GM23248 (cell line): ENCODE results near the gene NOC4L. TPM values are rescaled to one million over a fixed set of nuclear protein-coding genes. Genes with fewer than 3 reads are reported as not detected.

Experiments
- DNase-seq: peaks from one replicate; pipeline ENCODE4 v3.0.0-alpha.2; 2015
- H2AFZ ChIP-seq: fragments of 200-600 bp; sonication (generic); 2 replicates; pipeline ENCODE4 v1.6.1; 2016; ENCODE audit warnings: antibody characterized with exemption
- H3F3A ChIP-seq: fragments of 200-600 bp; sonication (generic); 2 replicates; pipeline ENCODE4 v1.6.1; 2016; ENCODE audit warnings: mild to moderate bottlenecking, antibody characterized with exemption, mixed run types; ENCODE audit not compliant: insufficient read depth
- H3K27ac ChIP-seq: fragments of 200-600 bp; sonication (generic); 2 replicates; pipeline ENCODE4 v1.5.1; 2016; ENCODE audit warnings: mild to moderate bottlenecking
- H3K27me3 ChIP-seq: fragments of 200-600 bp; sonication (generic); replicated peaks from 2 replicates; pipeline ENCODE4 v1.6.1; 2016; ENCODE audit warnings: mild to moderate bottlenecking; ENCODE audit not compliant: insufficient read depth
- H3K36me3 ChIP-seq: fragments of 200-600 bp; sonication (generic); 2 replicates; pipeline ENCODE4 v1.6.1; 2016; ENCODE audit warnings: low read depth, mild to moderate bottlenecking
- H3K4me1 ChIP-seq: fragments of 200-600 bp; sonication (generic); 2 replicates; pipeline ENCODE4 v1.6.1; 2016; ENCODE audit warnings: mild to moderate bottlenecking; ENCODE audit not compliant: insufficient read depth
- H3K4me2 ChIP-seq: fragments of 200-600 bp; sonication (generic); one replicate; pipeline ENCODE4 v1.6.1; 2016; ENCODE audit warnings: mild to moderate bottlenecking; ENCODE audit not compliant: unreplicated experiment
- H3K4me3 ChIP-seq: fragments of 200-600 bp; sonication (generic); 2 replicates; pipeline ENCODE4 v1.5.1; 2016; ENCODE audit warnings: mild to moderate bottlenecking
- H3K79me2 ChIP-seq: fragments of 200-600 bp; sonication (generic); 2 replicates; pipeline ENCODE4 v1.6.1; 2016; ENCODE audit warnings: mild to moderate bottlenecking; ENCODE audit not compliant: insufficient read depth
- H3K9ac ChIP-seq: fragments of 200-600 bp; sonication (generic); 2 replicates; pipeline ENCODE4 v1.6.1; 2016; ENCODE audit warnings: mild to moderate bottlenecking
- H3K9me2 ChIP-seq: fragments of 200-600 bp; sonication (generic); 2 replicates; pipeline ENCODE4 v1.6.1; 2016; ENCODE audit warnings: mixed run types, mild to moderate bottlenecking, moderate library complexity; ENCODE audit not compliant: insufficient read depth
- H3K9me3 ChIP-seq: fragments of 200-600 bp; sonication (generic); one replicate; pipeline ENCODE4 v1.6.1; 2017; ENCODE audit warnings: low read depth
- H4K20me1 ChIP-seq: fragments of 200-600 bp; sonication (generic); 2 replicates; pipeline ENCODE4 v1.6.0; 2016; ENCODE audit not compliant: insufficient read depth
- EZH2 ChIP-seq: fragments of 200-600 bp; sonication (generic); IDR thresholded peaks from 2 replicates; pipeline ENCODE4 v1.6.1; 2018; ENCODE audit warnings: antibody characterized with exemption, mild to moderate bottlenecking; ENCODE audit not compliant: insufficient read depth, poor library complexity, severe bottlenecking
- EZH2phosphoT487 ChIP-seq: fragments of 200-600 bp; sonication (generic); IDR thresholded peaks from 2 replicates; pipeline ENCODE4 v1.6.1; 2018; ENCODE audit warnings: antibody characterized with exemption, moderate library complexity, mild to moderate bottlenecking, low read depth; ENCODE audit not compliant: insufficient read depth
- WGBS, 2 experiments: methylation state at CpG; one replicate each; pipeline ENCODE4 v1.1.6; 2015 to 2017; ENCODE audit warnings: low lambda C conversion rate in 2 of 2, low coverage in 1 of 2; ENCODE audit errors: missing lambda C conversion rate in 2 of 2; 5-methylcytosine and 5-hydroxymethylcytosine counted together
- in situ Hi-C: fragments of 300-500 bp; cut with MboI; formaldehyde crosslinking; loops from 2 replicates; pipeline ENCODE4 v1.15.0; 2020
- polyA plus RNA-seq: library from polyadenylated mRNA; unstranded; fragments of >200 nt; fragmentation: Nextera tagmentation; extraction: Ambion mirVana; gene quantifications from 2 replicates; pipeline ENCODE4 v1.2.1, GENCODE V29; 2016
- total RNA-seq: library from RNA; depleted of rRNA; stranded (reverse); fragments of >200 nt; shearing (Covaris generic); gene quantifications from 2 replicates; pipeline ENCODE4 v1.2.3, GENCODE V29; 2014; rRNA removed

The NOC4L gene
- total RNA-seq (7.2 and 10.2 TPM in 2 replicates), polyA plus RNA-seq (22.7 and 23.1 TPM in 2 replicates)

DNA sequence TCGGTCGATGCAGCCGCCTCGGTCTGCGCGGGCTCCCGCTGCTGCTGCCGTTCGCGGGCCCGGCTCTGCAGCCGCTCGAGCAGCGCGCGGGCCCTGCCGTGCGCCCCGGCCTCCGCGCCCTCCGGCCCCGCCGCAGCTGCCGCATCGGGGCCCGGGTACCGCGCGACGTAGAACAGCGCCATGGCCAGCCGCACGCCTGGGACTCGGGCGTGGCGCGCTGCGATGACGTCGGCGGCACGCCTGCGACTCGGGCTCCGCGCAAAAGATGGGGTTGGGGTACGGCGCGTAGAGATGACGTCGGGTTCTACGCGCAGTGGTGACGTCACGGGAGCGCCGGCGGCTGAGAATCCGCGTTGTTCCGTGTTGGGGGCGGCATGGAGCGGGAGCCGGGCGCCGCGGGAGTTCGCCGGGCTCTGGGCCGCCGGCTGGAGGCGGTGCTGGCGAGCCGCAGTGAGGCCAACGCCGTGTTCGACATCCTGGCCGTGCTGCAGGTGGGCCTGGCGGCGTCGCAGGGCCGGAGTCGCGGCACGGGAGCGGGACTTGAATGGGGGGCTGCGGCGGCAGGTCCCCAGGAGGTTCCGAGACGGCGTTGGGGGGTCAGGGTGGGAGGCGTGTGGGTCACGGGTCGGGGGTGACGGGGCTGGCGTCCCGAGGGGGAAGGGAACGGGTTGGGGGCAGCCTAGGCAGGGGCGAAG, at the start of gene NOC4L, which contains the start of gene DDX51:
NOC4L (plus strand) TSS at position 343 of the 695 bp plus-strand sequence; CDS start at position 375, 32 bp downstream.
DDX51 (minus strand) TSS at position 205 of the 695 bp plus-strand sequence; CDS start at position 182, 23 bp downstream.
- peak within 1 kb of the TSS; percentile 88 for H3K4me3 ChIP-seq
- H3K4me1 ChIP-seq, result peaks cover 5% of the 10 kb centered on the region; the same call in 1 of the 2 replicates
- no peaks in the 10 kb centered on the region for H4K20me1 ChIP-seq
- no peaks in the 10 kb centered on the region for H3K9me2 ChIP-seq
- peak within 1 kb of the TSS; percentile 90 for H3K9ac ChIP-seq
- no peaks in the 10 kb centered on the region for H3F3A ChIP-seq
- peaks cover 4% of the 10 kb centered on the region; the same call in 1 of the 2 replicates for H3K36me3 ChIP-seq
- H2AFZ ChIP-seq, result peak within 1 kb of the TSS; percentile 77
- in situ Hi-C loops, result no loop called here
- WGBS, 2 experiments, result 1% methylated on average over 45 to 80 of the region's 100 CpGs
- peak; percentile 96 for DNase-seq
- H3K79me2 ChIP-seq, result peaks cover 26% of the 10 kb centered on the region
- peak within 1 kb of the TSS; percentile 74 for H3K4me2 ChIP-seq
- H3K27ac ChIP-seq, result peak within 1 kb of the TSS; percentile 38; the same call in 1 of the 2 replicates
- H3K9me3 ChIP-seq, result no peaks in the 10 kb centered on the region
- no peaks in the 10 kb centered on the region for H3K27me3 ChIP-seq
- TF ChIP-seq EZH2phosphoT487 (no peak), EZH2 (no peak)

DNA sequence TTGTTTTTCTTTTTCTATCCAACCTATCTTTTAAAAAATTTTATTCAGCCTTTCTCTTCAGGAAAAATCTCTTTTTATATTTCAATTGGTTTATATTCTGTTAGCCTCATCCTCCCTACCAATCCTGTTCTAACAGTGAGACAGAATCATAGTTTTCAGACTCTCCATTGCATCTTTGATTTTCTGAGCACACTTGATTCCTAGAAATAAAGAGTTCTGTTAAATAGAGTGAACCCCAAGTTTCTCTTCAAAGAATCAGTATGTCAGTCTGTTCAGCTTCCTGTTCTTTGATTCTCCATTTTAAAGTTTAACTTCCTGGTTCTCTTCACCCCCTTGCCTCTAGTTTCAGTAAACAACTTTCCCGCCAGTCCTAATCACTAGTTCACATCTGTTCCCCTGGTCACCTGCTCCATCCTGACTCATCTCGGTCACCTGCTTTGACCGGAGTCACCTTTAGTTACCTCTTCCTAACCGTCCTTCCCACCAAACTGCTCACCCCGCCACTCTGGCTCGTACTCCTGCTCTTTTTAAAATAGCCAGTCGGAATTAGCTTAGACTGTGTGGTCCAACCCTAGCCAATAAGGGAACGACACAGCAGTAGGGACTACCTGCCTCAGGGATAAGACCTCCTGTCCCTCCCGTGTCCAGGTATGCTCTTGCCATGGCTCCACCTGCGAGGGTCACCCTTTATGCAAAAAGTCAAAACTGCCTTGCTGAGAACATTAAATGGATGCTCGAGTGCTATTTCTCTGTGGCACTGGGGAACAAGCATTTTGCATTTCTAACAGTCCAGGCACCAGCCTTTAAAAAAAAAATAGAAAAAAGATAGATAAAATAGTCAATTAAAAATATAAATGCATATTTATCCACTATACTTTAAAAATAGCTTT, 48.5 kb upstream of the NOC4L start:
- 96 to 97% methylated on average over 11 of the region's 11 CpGs for WGBS, 2 experiments
- Histone ChIP-seq H3K27ac (no peak overlapping the region), H3K36me3 (0 out of 2 replicates have a peak, but pooled peaks cover 26% of the 10 kb centered on the region), H4K20me1 (no peaks in the 10 kb centered on the region), H3K4me3 (no peak overlapping the region), H3K4me2 (no peak overlapping the region), H3K27me3 (no peaks in the 10 kb centered on the region), H3K4me1 (no peaks in the 10 kb centered on the region), H3K79me2 (peaks cover 85% of the 10 kb centered on the region), H3K9ac (no peak overlapping the region), H2AFZ (no peak overlapping the region), H3F3A (peaks cover 11% of the 10 kb centered on the region), H3K9me3 (no peaks in the 10 kb centered on the region), H3K9me2 (no peaks in the 10 kb centered on the region)
- no peak for TF ChIP-seq EZH2phosphoT487
- TF ChIP-seq EZH2, result no peak
- in situ Hi-C loops, result no loop called here
- no peak for DNase-seq

- no peak overlapping the region for H3K27ac ChIP-seq
- no peak overlapping the region for H3K4me3 ChIP-seq
- no peak overlapping the region for H3K4me2 ChIP-seq
- H3K9me2 ChIP-seq, result no peaks in the 10 kb centered on the region
- in situ Hi-C loops, result no loop called here
- H3K27me3 ChIP-seq, result no peaks in the 10 kb centered on the region
- 94% methylated on average over 12 of the region's 12 CpGs for WGBS, 2 experiments
- no peak overlapping the region for H2AFZ ChIP-seq
- H3K36me3 ChIP-seq, result 0 out of 2 replicates have a peak, but pooled peaks cover 8% of the 10 kb centered on the region
- no peaks in the 10 kb centered on the region for H3F3A ChIP-seq
- TF ChIP-seq EZH2 (no peak), EZH2phosphoT487 (no peak)
- H3K9ac ChIP-seq, result no peak overlapping the region
- DNase-seq, result no peak
- no peaks in the 10 kb centered on the region for H3K4me1 ChIP-seq
- H3K9me3 ChIP-seq, result no peaks in the 10 kb centered on the region
- peaks cover 60% of the 10 kb centered on the region for H3K79me2 ChIP-seq
- H4K20me1 ChIP-seq, result no peaks in the 10 kb centered on the region
Measured at GRCh38 chr12:132099739-132100138, 44.5 kb upstream of the NOC4L start.

DNA sequence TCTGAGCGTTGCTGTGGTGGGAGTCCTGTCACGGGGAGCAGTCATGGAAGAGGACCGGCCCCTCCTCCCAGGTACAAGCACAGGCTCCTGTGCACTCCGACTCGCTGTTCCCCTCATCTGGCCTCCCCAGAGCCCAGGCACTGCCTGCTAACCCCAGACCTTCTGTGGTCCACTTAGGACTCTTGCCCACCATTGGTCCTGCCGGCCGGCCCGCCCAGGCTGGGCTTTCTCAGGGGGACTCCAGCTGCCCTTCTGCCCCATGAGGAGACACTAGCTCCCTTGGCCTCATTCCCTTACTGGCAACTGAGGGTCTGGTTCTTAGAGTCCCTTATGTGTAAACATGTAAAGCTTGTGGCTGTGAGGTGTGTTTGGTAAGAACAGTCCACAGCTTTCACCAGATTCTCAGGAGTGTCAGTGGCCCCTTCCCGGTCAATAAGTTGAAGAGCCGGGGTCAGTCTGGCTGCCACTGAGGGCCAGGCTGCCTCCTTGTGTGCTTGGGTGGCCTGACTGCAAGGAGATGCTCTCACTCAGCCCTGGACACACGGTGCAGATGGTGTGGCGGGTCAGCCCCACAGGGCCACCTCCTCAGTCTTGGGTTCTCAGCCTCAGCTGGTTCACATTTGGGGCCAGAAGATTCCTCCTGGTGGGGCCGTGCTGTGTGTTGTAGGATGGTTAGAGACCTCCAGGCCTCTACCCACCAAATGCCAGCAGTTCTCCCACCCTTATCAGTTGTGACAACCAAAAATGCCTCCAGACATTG, 43.8 kb upstream of the NOC4L start:
- no peaks in the 10 kb centered on the region for H3K9me2 ChIP-seq
- H3K79me2 ChIP-seq, result peaks cover 57% of the 10 kb centered on the region
- H3K4me3 ChIP-seq, result no peak overlapping the region
- no peaks in the 10 kb centered on the region for H3K4me1 ChIP-seq
- no peak for DNase-seq
- H3K9ac ChIP-seq, result no peak overlapping the region
- no peaks in the 10 kb centered on the region for H3K27me3 ChIP-seq
- in situ Hi-C loops, result no loop called here
- H3K9me3 ChIP-seq, result no peaks in the 10 kb centered on the region
- H3K4me2 ChIP-seq, result no peak overlapping the region
- 88 to 94% methylated on average over 12 to 13 of the region's 13 CpGs for WGBS, 2 experiments
- H3F3A ChIP-seq, result no peaks in the 10 kb centered on the region
- no peak overlapping the region for H3K27ac ChIP-seq
- no peak for TF ChIP-seq EZH2
- TF ChIP-seq EZH2phosphoT487, result no peak
- H3K36me3 ChIP-seq, result peaks cover 12% of the 10 kb centered on the region; the same call in 1 of the 2 replicates
- H4K20me1 ChIP-seq, result no peaks in the 10 kb centered on the region
- H2AFZ ChIP-seq, result no peak overlapping the region
